T-helper 9 cell (primary cell): Measurements from ENCODE around the gene ZPBP.

Experiments
- DNase-seq: peaks from one replicate; pipeline ENCODE4 v3.0.0-alpha.2; 2020

The ZPBP gene

DNA sequence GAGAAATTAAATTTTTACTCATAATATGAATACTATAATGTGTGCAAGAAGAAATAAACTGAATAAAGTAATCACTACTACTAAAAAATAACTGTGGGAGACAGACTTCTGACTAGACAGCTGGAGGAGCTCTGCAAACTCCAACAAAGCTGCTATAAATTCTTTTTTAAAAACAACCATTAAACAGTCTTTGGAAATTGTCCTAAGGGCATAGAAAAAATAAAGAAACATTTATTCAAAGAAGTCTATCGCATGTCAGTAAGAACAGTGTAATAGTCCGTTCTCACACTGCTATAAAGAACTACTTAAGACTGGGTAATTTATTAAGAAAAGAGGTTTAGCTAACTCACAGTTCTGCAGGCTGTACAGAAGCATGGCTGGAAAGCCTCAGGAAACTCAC lies 56.0 kb downstream of the ZPBP start:
- no peak for DNase-seq

DNA sequence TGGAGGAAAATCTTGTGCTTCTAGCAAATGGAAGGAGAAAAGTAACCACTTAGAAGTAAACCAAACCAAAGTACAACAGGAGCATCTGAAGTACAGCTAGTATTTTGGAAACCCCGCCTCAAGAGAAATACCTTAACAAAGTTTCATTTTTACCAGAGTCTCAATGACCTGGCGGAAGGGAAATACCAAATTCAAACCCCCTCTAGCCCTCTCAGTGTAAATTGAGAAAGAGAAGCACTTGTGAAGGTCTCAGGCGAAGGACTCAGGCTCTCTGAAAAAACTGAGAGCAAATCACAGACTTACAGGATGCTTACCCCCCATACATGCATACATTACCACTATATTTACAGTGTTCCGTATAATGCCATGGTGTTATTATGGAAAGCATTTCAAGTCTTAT lies 70.1 kb downstream of the ZPBP start:
- no peak for DNase-seq

DNA sequence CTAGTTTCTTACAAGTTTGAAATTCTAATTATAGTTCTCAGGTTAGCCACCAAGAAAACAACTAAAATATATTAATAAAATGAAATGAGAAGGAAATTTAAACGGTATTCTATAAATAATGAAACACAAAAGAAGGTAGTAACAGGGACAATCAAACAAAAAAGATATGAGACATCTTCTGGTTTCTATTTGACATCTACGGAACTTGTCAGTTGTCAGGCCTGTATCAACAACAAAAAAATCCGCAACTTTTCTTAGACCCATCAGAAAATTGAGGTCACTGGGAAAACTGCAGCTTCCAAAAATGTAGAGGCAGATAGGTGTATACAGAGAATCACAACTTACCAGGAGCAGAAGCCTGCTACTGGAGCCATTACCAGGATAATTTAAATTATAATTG lies 70.6 kb downstream of the ZPBP start:
- DNase-seq, result no peak

DNA sequence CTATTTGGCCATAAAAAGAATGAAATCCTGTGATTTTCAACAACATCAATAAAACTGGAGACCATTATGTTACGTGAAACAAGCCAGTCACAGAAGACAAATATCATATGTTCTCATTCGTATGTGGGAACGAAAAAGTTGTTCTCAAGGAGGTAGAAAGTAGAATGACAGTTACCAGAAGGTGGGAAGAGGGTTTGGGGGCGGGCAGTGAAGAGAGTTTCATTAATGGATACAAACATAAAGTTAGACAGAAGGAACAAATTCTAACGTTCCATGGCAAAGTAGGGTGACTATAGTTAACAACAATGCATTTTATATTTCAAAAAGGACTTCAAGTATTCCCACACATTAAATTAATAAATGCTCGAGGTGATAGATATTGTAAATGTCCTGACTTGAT lies 97.4 kb downstream of the ZPBP start:
- no peak for DNase-seq

DNA sequence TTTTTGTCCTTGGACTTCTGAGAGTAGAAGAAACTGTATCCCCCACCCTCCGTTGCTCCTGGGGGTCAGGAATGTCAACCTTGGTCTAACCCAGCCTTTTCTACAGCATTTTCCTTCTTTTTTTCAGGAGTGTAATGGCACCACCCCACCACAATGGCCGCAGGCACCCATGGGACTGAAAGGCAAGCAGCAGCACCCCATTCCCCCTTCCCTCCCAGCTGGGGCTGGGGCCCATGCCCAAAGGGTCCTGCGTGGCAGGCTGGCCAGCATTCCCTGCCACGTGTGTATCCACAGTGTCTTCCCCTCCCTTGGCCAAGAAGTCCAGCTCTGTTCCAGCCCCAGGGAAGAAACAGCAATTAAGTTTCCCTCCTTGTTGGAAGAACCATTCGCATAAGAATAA lies 106.9 kb downstream of the ZPBP start:
- no peak for DNase-seq

DNA sequence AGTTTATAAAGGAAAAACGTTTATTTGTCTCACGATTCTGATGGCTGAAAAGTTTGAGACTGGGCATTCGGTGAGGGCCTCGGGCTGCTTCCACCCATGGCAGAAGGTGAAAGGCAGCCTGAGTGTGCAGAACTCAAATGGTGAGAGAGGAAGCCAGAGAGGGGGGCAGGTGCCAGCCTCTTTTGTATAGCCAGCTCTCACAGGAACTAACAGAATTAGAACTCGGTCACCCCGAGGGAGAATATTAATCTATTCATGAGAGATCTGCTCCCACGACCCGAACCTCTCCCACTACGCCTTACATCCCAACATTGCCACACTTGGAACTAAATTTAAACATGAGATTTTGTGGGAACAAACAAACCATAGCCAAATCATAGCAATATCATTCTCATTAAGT lies 112.6 kb downstream of the ZPBP start:
- DNase-seq, result no peak

DNA sequence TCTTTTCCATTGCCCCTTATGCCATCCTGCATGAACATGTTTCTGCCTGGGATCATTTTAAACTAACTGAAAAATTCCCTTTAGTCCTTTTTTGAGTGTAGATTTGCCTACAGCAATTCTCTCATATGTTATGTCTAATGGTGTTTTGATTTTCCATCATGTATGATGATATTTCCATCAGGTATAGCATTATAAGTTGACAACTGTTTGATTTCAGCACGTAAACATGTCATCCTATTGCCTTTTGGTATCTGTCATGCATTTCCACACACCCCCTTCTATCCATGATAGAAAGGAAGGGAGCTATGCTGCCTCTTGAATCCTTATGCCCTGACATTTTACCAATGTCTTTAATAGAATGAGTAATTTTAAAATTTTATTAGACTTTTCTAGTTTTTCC lies 116.8 kb downstream of the ZPBP start:
- DNase-seq, result no peak

DNA sequence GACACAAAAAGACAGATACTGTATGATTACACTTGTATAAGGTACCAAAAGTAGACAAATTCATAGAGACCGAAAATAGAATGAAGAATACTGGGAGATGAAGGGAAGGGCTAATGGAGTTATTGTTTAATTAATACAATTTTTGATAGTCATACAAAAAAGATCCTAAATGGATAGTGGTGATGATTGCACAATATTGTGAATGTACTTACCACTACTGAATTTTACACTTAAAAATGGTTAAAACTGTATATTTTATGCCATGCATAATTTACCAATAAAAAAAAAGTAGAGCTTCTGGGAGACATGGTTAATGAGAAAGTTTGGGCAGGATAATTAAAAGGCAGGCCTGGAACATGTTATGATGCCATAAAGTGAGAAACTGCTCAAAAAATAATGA lies 119.0 kb downstream of the ZPBP start:
- no peak for DNase-seq

DNA sequence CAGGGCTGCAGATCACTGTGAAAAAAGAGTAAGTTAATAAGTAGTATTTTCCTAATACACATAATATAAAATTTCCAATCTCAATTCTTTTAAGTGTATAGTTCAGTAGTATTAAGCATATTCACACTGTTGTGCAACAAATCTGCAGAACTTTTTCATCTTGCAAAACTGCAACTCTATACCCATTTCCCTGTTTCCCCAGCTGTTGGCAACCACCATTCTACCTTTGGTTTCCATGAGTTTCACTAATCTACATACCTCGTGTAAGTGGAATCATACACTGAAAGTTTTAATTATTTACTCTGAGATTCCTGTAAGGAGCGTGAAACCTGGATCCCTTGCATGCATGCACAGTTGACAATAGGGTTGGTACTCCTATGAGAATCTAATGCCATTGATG lies 155.4 kb downstream of the ZPBP start:
- DNase-seq, result no peak

DNA sequence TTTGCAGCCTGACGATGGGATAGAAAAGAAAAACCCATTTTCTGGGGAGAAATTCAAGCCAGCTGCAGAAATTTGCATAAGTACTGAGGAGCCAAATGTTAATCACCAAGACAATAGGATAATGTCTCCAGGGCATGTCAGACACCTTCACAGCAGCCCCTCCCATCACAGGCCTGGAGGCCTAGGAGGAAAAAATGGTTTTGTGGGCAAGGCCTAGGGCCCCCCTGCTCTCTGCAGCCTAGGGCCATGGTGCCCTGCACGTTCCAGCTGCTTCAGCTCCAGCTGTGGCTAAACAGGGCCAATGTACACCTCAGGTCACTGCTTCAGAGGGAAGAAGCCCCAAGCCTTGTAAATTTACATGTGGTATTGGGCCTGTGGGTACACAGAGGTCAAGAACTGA lies 161.4 kb downstream of the ZPBP start:
- DNase-seq, result no peak

DNA sequence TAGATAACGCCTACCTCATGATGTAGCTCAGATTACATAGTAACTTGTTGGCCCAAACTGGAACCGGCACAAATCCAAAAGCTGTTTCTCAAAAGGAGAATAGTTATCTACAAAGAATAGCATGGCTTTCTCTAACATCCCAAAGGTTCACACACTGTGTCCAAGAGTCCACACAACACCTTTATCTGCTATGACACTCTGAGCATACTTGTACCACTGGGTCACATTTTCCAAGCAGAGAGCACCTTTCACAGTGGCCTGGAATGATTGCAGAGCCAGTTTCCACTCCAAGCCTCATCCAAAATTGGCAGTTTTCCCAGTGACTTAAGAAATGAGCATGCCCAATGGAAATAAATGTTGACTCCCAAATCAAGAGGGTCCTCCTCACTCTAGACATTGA lies 164.3 kb downstream of the ZPBP start:
- no peak for DNase-seq

DNA sequence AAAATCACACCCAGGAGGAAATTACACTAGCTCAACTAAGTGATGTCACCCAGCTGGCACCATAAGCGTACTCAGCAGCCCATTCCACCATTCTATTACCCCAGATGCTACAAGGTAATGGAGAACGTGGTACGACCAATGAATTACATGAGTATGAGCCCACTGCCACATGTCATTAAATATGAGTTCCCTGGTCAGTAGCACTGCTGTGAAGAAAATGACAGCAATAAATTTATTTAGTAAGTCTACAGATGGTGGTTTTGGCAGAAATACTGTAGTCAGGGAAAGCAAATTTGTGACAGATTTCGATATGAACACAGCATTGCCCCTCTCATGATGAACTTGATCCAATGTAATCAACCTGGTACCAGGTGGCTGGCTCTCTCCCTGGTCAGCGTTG lies 165.4 kb downstream of the ZPBP start:
- no peak for DNase-seq

DNA sequence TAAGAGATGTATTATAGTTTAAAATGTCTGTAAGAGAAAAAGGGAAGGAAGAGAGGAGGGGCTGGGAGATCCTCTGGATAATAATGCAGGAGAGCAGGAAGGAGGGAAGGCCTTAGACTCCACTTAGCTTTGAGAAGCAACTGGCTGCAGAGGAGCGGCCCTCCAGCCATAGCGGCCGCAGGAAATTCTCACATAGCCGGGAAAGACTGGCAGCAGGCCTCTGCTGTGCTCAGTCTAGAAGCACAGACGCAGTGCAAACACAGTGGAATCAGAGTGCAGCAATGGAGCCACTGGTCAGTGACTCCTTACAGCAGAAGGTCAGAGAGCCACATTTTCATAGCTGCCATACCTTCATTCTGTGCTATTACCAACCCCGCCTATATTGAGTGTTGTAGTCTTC lies 166.3 kb downstream of the ZPBP start:
- no peak for DNase-seq

DNA sequence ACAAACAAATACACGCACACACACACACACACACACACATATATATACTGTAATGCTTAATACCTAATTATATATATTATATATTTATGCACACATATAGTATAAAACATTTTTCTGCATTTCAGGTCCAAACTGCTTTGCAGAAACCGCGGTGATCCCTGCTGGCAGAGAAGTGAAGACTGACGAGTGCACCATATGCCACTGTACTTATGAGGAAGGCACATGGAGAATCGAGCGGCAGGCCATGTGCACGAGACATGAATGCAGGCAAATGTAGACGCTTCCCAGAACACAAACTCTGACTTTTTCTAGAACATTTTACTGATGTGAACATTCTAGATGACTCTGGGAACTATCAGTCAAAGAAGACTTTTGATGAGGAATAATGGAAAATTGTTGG lies 181.1 kb downstream of the ZPBP start:
- DNase-seq, result no peak

DNA sequence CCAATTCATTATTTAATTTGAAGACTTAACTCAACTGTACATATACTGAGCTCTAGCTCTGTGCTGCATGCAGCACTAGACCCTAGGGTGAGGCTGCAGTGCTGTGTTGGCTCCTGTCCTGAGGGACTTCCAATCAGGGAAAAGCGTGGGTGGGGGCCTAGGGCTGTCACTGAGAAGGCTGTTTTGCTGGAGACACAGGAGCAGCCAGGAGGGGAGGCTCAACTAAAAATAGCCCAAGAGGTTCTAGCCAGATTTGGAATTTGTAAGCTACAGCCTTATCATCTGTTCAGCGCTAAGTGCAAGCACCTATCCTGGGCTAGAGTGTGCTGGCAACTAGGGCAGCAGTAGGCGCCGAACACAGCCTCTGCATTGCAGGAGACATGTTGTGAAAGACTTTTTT lies 198.5 kb downstream of the ZPBP start:
- DNase-seq, result no peak

DNA sequence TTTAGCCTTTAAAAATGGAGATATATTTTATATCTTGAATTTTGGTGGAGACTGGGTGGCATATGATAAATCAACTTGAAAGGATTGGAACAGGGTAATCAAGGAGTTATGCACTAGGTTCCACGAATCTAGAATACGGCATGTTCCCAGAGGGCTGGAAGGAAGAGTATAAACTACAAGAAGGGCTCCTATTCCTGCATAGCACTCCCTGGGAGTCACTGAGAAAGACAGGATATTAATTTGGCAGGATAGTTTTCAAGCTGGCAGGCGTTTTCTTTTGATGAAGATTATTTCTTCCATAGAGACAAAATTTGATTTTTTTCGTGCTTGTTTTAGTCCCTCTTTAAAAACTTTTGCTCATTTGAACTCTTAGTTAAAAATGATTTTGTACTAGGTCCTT lies 199.9 kb downstream of the ZPBP start:
- DNase-seq, result no peak

DNA sequence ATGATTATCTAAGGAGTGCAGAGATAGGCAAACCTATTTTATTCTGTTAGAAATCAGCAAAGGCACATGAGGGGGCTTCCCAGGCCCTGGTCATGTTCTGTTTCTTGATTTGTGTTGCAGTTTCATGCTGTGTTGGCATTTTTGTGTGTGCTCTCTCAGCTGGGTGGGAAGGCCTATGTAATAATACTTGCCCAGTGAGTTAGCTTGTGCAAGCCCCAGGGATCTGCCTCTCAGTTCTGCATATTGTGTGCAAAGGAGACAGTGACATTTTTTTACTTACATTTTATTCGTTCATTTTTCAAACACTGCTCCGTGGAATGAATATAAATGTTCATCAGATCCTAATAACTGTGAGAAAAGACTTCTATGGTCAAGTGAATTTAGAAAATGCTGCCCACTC lies 200.6 kb downstream of the ZPBP start:
- DNase-seq, result no peak
